ENCODE data around the gene WNT3.
"Not testable (repeated sequence)": the region's sequence is repeated elsewhere in the genome, so short reads cannot be mapped to it uniquely, and the experiment has no call there.

Gene WNT3

DNA sequence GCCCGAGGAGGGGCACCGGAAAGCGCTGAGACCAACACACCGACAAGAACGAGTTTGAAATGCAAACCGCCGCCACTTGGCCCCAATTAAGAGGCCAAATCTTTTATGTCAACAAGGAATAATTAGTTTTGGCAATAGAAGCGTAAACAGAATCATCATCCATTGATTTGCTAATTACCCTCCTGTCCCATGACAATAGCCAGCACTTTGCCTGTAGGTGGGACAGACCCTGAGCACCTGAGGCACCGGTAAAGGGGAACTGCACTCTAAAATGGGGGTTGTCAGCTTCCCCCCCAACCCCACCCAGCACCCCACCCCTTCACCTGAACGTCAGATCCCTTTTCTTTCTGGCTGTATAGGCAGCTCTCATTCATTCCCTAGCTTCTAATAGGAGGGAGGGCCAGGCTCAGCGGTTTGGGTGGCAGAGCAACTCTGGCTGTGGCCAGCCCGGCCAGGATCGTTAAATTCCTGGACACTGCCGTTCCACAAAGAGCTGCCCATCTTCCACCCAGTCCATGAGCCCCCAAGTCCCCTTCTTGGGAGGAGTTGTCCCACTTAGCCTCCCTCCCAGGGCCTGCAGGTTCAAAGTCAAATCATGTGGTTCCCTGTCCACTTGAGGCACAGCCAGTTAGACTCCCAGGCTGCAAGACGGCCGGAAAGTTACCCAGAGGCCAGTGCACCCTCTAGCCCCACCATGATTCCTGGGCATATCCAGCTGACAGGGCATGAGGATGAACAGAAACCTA, 45.8 kb downstream of the WNT3 start:
- H3K4me3 ChIP-seq (ENCODE audit: low read depth, low read length) = peak overlapping the region; percentile 69
- peak overlapping the region; percentile 99 for H3K27ac ChIP-seq (ENCODE audit: low read depth, low read length)
- H3K36me3 ChIP-seq (ENCODE audit: control insufficient read depth, insufficient read depth, low read length) = peaks cover 13% of the 10 kb centered on the region
- peaks cover 60% of the 10 kb centered on the region for H3K27me3 ChIP-seq (ENCODE audit: control insufficient read depth, insufficient read depth, low read length)
- peak overlapping the region; percentile 97 for H3K9ac ChIP-seq (ENCODE audit: low read length)
- peaks cover 42% of the 10 kb centered on the region for H3K4me1 ChIP-seq (ENCODE audit: control insufficient read depth, insufficient read depth, low read length)
- no peaks in the 10 kb centered on the region for H3K9me3 ChIP-seq (ENCODE audit: control insufficient read depth, insufficient read depth, low read depth, low read length)

DNA sequence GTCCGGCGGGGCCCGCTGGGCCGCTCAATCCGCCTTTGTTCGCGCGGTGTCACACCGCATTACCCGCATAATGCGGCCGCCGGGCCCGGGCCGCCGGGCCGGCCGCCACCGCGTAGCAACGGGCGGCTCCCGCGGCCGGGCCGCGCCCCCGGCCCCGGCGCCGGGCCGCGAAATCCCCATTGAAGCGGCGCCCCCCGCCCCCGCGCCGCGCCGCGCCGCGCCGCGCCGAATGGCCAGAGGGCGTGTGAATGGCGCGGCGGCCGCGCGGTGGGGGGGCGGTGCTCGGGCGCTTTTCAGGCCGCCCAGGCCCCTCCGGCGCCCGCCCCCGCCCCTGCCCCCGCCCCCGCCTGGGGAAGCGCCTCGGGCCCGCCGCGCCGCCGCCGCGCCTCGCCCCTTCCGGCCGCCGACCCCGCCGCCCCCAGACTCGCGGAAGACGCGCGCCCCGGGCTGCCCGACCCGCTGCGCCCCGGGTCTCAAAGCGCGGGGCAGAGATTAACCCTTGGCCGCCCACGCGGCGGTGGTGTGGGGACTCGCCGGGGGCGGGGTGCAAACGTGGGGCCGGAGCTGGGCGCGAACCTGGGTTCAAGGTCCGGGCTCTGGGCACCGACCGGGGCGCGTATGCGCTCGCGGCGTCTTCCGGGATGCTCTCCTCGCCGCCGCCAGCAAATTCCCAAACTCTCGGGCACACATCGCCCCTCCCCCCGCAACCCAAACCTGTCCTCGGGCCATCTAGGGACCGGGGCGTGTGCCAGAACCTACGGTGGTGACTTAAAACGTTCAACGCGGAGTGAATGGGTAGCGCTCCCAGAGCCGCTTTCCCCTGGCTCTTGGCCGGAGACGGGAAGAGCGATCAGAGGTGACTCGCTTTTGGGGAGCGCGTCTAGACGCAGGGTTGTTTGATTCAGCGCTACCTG, 46.7 kb downstream of the WNT3 start:
- Histone ChIP-seq H3K9ac (ENCODE audit: low read length) (peak overlapping the region; percentile 97), H3K27me3 (ENCODE audit: control insufficient read depth, insufficient read depth, low read length) (peaks cover 53% of the 10 kb centered on the region), H3K4me3 (ENCODE audit: low read depth, low read length) (peak overlapping the region; percentile 69), H3K4me1 (ENCODE audit: control insufficient read depth, insufficient read depth, low read length) (peaks cover 45% of the 10 kb centered on the region), H3K9me3 (ENCODE audit: control insufficient read depth, insufficient read depth, low read depth, low read length) (no peaks in the 10 kb centered on the region), H3K36me3 (ENCODE audit: control insufficient read depth, insufficient read depth, low read length) (peaks cover 22% of the 10 kb centered on the region), H3K27ac (ENCODE audit: low read depth, low read length) (peak overlapping the region; percentile 99)

DNA sequence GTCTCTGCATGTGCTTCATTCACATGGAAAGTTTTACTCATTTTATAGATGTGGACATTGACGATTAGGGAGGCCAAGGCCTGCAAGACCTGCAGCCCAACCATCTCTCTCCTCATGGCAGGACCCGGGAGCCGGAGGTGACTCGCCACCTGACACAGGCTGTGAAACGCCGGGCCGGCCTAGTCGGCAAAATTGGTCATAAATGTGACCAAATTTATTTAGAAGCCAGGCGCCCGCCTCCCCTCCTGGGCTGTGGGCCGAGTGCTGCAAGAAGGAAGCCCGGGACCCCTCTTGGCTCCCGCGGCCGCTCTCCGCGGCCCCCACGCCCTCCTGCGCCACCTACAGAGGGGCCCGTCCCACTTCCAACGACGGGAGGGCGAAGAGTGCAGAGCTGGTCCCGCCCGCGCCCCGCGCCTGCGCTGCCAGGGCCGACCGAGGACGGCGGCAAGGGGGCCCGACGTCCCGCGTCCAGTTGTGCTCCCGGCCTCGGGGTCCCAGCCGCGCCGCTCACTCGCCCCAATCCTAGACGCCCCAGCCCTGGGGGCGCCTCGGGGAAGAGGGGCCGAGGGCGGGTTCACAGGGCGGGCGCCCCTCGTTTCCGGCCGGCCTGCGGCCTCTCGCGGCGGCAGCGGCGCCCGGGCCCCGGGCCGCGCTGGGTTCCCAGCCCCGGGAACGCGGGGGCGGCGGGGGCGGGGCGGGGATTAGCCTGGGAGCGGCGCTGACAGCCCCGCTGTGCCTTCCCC, 47.5 kb downstream of the WNT3 start:
- H3K27ac ChIP-seq (ENCODE audit: low read depth, low read length) = peak overlapping the region; percentile 90; the same call in 1 of the 2 replicates

DNA sequence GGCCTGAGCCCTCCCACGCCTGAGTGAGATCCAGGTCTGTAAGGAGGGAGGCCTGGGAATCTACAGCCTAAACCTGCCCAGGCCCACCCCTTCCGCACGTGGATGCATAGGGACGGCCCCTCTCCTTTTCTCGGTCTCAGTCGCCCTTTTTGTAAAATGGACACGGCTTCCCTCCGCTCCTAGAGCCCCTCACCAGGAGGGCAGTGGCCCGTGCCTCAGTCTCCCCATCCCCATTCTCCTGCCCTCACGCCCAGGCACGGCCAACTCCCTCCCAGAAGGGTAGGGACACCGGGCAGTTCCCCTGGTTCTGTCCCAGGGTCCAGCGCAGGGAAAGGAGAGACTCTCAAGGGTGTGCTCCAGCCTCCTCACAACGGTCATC, 48.1 kb downstream of the WNT3 start:
- Histone ChIP-seq H3K27me3 (ENCODE audit: control insufficient read depth, insufficient read depth, low read length) (peaks cover 43% of the 10 kb centered on the region), H3K9ac (ENCODE audit: low read length) (peak overlapping the region; percentile 87), H3K4me3 (ENCODE audit: low read depth, low read length) (peak overlapping the region; percentile 56), H3K36me3 (ENCODE audit: control insufficient read depth, insufficient read depth, low read length) (peaks cover 29% of the 10 kb centered on the region), H3K4me1 (ENCODE audit: control insufficient read depth, insufficient read depth, low read length) (peaks cover 47% of the 10 kb centered on the region), H3K27ac (ENCODE audit: low read depth, low read length) (peak overlapping the region; percentile 90; the same call in 1 of the 2 replicates), H3K9me3 (ENCODE audit: control insufficient read depth, insufficient read depth, low read depth, low read length) (no peaks in the 10 kb centered on the region)

More for the DNA sequence above, 47.5 kb downstream of the WNT3 start:
- peaks cover 45% of the 10 kb centered on the region for H3K27me3 ChIP-seq (ENCODE audit: control insufficient read depth, insufficient read depth, low read length)
- peak overlapping the region; percentile 87 for H3K9ac ChIP-seq (ENCODE audit: low read length)
- H3K9me3 ChIP-seq (ENCODE audit: control insufficient read depth, insufficient read depth, low read depth, low read length) = no peaks in the 10 kb centered on the region
- H3K36me3 ChIP-seq (ENCODE audit: control insufficient read depth, insufficient read depth, low read length) = peaks cover 27% of the 10 kb centered on the region
- peak overlapping the region; percentile 56 for H3K4me3 ChIP-seq (ENCODE audit: low read depth, low read length)
- H3K4me1 ChIP-seq (ENCODE audit: control insufficient read depth, insufficient read depth, low read length) = peaks cover 45% of the 10 kb centered on the region

DNA sequence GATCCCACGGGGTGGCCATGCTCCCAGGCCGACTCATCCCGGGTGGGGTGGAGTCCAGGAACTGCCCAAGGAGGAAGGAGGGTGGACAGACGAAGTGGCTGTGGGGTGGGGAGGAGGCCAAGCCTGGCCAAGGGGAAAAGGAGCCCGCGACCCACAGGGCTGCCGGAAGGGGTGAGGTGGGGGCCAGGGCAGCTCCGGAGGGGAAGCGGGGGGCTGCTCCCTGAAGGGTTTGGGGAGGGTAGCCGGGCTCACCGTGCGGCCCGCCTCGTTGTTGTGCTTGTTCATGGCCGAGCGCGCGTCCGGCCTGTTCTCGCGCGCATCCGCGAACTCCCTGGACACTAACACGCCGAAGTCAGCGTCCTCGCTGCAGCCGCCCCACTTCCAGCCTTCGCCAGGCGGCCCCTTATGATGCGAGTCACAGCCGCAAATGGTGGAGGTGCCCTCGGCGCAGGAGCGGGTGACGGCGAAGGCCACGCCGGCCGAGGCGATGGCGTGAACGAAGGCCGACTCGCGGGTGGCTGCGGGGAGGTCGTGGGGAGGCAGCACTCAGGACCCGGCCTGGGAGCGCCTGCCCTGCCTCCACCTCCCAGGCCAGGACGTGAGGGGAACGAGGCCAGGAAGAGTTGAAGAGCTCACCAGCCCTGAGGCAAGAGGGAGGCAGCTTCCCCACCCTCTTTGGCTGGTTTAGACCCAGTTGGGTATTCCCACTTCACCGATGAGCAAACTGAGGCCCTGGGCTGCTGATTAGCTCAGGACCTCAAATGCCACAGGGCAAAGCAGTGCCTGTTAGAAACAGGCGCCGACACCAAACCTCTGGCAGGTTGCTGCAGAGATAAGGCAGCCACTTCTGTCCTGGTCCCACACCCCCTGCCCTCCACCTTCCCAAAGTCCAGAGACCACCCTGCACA, 48.7 kb downstream of the WNT3 start:
- peaks cover 48% of the 10 kb centered on the region for H3K4me1 ChIP-seq (ENCODE audit: control insufficient read depth, insufficient read depth, low read length)
- peaks cover 36% of the 10 kb centered on the region for H3K36me3 ChIP-seq (ENCODE audit: control insufficient read depth, insufficient read depth, low read length)
- no peak overlapping the region; the same call in 1 of the 2 replicates for H3K4me3 ChIP-seq (ENCODE audit: low read depth, low read length)
- no peaks in the 10 kb centered on the region for H3K9me3 ChIP-seq (ENCODE audit: control insufficient read depth, insufficient read depth, low read depth, low read length)
- H3K27me3 ChIP-seq (ENCODE audit: control insufficient read depth, insufficient read depth, low read length) = peaks cover 37% of the 10 kb centered on the region
- peak overlapping the region; percentile 87 for H3K9ac ChIP-seq (ENCODE audit: low read length)
- no peak overlapping the region for H3K27ac ChIP-seq (ENCODE audit: low read depth, low read length)

DNA sequence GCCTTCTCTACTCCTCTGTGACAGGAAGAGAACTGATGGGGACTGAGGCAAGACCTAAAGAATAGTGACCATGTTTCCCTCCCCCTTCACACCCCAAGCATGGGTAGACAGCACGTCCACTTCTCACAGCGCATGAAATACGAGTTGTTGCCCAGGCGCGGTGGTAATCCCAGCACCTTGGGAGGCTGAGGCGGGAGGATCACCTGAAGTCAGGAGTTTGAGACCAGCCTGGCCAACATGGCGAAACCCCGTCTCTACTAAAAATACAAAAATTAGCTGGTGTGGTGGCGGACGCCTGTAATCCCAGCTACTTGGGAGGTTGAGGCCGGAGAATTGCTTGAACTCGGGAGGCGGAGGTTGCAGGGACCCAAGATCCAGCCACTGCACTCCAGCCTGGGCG, 49.6 kb downstream of the WNT3 start:
- not testable (repeated sequence) for H3K27ac ChIP-seq (ENCODE audit: low read depth, low read length); H3K9me3 ChIP-seq (ENCODE audit: control insufficient read depth, insufficient read depth, low read depth, low read length); H3K4me3 ChIP-seq (ENCODE audit: low read depth, low read length); H3K9ac ChIP-seq (ENCODE audit: low read length)
- Histone ChIP-seq H3K27me3 (ENCODE audit: control insufficient read depth, insufficient read depth, low read length) (peaks cover 28% of the 10 kb centered on the region), H3K36me3 (ENCODE audit: control insufficient read depth, insufficient read depth, low read length) (peaks cover 44% of the 10 kb centered on the region), H3K4me1 (ENCODE audit: control insufficient read depth, insufficient read depth, low read length) (peaks cover 48% of the 10 kb centered on the region)

DNA sequence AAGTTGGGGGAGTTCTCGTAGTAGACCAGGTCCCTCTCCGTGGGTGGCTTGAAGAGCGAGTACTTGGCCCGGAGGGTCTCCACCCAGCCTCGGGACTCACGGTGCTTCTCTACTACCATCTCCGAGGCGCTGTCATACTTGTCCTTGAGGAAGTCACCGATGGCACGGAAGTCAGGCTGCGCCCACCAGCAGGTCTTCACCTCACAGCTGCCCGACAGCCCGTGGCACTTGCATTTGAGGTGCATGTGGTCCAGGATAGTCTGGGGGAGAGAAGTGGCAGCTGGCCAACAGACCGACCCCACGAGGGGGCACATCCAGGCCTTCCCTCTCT, 50.0 kb downstream of the WNT3 start:
- no peak overlapping the region for H3K9ac ChIP-seq (ENCODE audit: low read length)
- no peaks in the 10 kb centered on the region for H3K9me3 ChIP-seq (ENCODE audit: control insufficient read depth, insufficient read depth, low read depth, low read length)
- peaks cover 48% of the 10 kb centered on the region for H3K36me3 ChIP-seq (ENCODE audit: control insufficient read depth, insufficient read depth, low read length)
- no peak overlapping the region for H3K4me3 ChIP-seq (ENCODE audit: low read depth, low read length)
- H3K4me1 ChIP-seq (ENCODE audit: control insufficient read depth, insufficient read depth, low read length) = peaks cover 44% of the 10 kb centered on the region
- H3K27me3 ChIP-seq (ENCODE audit: control insufficient read depth, insufficient read depth, low read length) = peaks cover 24% of the 10 kb centered on the region; the same call in 1 of the 2 replicates
- no peak overlapping the region for H3K27ac ChIP-seq (ENCODE audit: low read depth, low read length)

DNA sequence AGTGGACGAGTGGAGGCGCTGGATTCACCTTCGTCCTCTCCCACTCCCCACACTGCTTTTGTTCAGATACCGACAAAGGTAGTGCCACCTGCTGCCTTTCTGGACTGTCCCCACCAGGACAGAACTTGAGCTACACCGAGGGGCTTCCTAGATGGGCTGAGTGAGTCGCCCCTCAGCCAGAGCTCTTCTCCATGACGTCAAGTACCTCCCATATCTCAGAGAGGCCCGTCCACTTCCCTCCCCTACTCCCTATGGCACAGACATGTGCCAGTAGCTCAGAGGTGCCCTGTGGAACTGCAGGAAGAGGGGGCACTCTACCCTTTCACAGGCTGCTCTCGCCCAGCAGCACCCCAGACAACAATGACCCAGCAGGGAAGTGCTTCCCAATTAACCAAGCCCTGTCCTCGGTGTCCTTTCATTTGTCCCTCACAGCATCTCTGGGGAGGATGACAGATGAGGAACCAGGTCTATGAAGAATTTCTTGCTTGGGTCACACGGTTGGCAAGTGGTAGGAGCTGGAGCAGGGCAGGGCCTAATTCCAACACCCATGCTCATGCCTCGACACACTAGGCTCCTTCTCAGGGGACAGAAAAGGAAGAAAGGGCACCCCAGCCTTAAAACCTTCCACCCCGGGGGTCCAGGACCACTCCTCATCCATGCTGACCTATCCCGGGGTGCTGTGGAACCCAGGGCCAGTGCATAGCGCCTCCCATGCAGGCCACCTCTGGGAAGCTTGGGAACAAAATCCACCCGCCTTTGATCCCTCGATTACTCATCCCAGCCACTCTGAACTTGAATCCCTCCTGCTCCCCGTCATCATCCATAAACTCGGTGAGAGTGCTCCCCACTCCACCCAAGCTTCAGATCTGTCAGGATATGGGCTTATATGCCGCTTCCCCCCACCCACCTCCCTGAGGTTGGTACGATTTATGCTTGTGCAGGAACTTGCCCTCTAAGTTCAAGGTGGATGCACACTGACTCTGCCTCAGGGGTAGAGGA, 51.7 kb downstream of the WNT3 start:
- Histone ChIP-seq H3K9me3 (ENCODE audit: control insufficient read depth, insufficient read depth, low read depth, low read length) (no peaks in the 10 kb centered on the region), H3K4me1 (ENCODE audit: control insufficient read depth, insufficient read depth, low read length) (peaks cover 33% of the 10 kb centered on the region), H3K4me3 (ENCODE audit: low read depth, low read length) (no peak overlapping the region), H3K9ac (ENCODE audit: low read length) (no peak overlapping the region), H3K27me3 (ENCODE audit: control insufficient read depth, insufficient read depth, low read length) (peaks cover 18% of the 10 kb centered on the region; the same call in 1 of the 2 replicates), H3K36me3 (ENCODE audit: control insufficient read depth, insufficient read depth, low read length) (peaks cover 62% of the 10 kb centered on the region), H3K27ac (ENCODE audit: low read depth, low read length) (no peak overlapping the region)

DNA sequence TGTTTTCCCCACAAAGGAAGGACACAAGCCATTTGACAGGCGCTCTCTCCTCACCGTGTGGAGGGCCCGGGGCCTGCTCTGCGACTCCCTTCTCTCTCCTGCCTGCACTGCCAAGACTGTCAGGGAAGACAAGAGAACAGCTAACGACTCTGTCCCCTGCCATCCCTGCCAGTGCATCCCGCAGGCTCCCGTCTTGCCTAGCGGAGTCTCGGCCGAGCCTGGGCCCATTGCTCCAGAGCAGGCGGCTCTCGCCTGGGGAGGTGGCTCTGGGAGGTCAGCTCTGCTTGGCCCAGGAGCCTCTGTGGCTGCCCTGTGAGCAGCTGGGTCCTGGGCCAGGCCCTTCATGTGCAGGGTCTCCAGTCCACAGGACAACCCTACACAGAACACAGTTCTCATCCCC, 53.0 kb downstream of the WNT3 start:
- H3K36me3 ChIP-seq (ENCODE audit: control insufficient read depth, insufficient read depth, low read length) = peaks cover 71% of the 10 kb centered on the region
- H3K27ac ChIP-seq (ENCODE audit: low read depth, low read length) = no peak overlapping the region
- no peaks in the 10 kb centered on the region for H3K9me3 ChIP-seq (ENCODE audit: control insufficient read depth, insufficient read depth, low read depth, low read length)
- H3K27me3 ChIP-seq (ENCODE audit: control insufficient read depth, insufficient read depth, low read length) = peaks cover 13% of the 10 kb centered on the region; the same call in 1 of the 2 replicates
- no peak overlapping the region for H3K4me3 ChIP-seq (ENCODE audit: low read depth, low read length)
- no peak overlapping the region for H3K9ac ChIP-seq (ENCODE audit: low read length)
- peaks cover 28% of the 10 kb centered on the region for H3K4me1 ChIP-seq (ENCODE audit: control insufficient read depth, insufficient read depth, low read length)
